Heart left ventricle (tissue), 13 donors: ENCODE data around the gene PGGHG.
"Not testable (repeated sequence)": the region's sequence is repeated elsewhere in the genome, so short reads cannot be mapped to it uniquely, and the experiment has no call there.

Experiments used
- CTCF ChIP-seq, 12 donors: fragments of 200-600 bp; sonication (generic) in 4 of 12; IDR thresholded peaks; one replicate each; pipeline versions ENCODE4 v1.5.0 to v1.8.0; 2018 to 2022; ENCODE audit warnings: antibody characterized with exemption in 12 of 12, mild to moderate bottlenecking in 5 of 12
- POLR2A ChIP-seq, 2 donors: fragments of 450-650 bp; IDR thresholded peaks; one replicate each; pipeline ENCODE4 v1.6.1; 2017; ENCODE audit warnings: antibody characterized with exemption in 2 of 2, mild to moderate bottlenecking in 2 of 2, moderate library complexity in 2 of 2
- donor health status: ischemic (EF 13 %, LVEDD 7.1; RV severe dilation, severe dysfunction).
- donor health status: DM: no; HTN: yes; CAD: no.
- donor health status: DM: no; HTN: no; CAD: no.
- donor health status: ischemic (EF 25% LVEDD 6.9; RV normal size, moderate dysfunction).
- donor health status: ischemic (EF 25% LVEDD 5.7; RV mildly dilated, moderate dysfunction).
- donor health status: ischemic (EF 35%, LVEDD 5.7; RV mildly dilated, moderate dysfunction).
- donor health status: nonischemic (EF 11% LVEDD 7.7; RV severe dilation, severe dysfunction).
- donor health status: DM: yes; HTN: yes; CAD: no.
- donor health status: PGD.
- donor health status: ischemic (EF 29% LVEDD 5.4; RV normal size, mild dysfunction).
- donor health status: nonischemic (EF 23%, LVEDD 6.1; RV moderate dilation, normal function).

- TF ChIP-seq CTCF, POLR2A (IDR thresholded peaks at IDR 0.05): not testable (repeated sequence)
These were observed 28.9 kb downstream of the PGGHG start for GRCh38 chr11:317668-318404.
